Type B pancreatic cell (in vitro differentiated cells): ENCODE measurements around the gene AFAP1L1. TPM values are rescaled to one million over a fixed set of nuclear protein-coding genes. Genes with fewer than 3 reads are reported as not detected.

Experiments used
- DNase-seq: peaks from one replicate; pipeline ENCODE4 v3.0.0; 2021; ENCODE audit warnings: mixed read lengths; ENCODE audit not compliant: unreplicated experiment; ENCODE audit errors: extremely low spot score
- H3K27ac Mint-ChIP-seq: 2 replicates; pipeline ENCODE4 v1.8.0; 2021; ENCODE audit warnings: mild to moderate bottlenecking, mixed read lengths
- H3K27me3 Mint-ChIP-seq: 2 replicates; pipeline ENCODE4 v1.8.0; 2021; ENCODE audit warnings: mixed read lengths
- H3K36me3 Mint-ChIP-seq: 2 replicates; pipeline ENCODE4 v1.8.0; 2021; ENCODE audit warnings: mixed read lengths
- H3K4me1 Mint-ChIP-seq: one replicate; pipeline ENCODE4 v1.8.0; 2021; ENCODE audit warnings: mixed read lengths; ENCODE audit not compliant: unreplicated experiment
- H3K4me3 Mint-ChIP-seq: 2 replicates; pipeline ENCODE4 v1.8.0; 2021; ENCODE audit warnings: mild to moderate bottlenecking, mixed read lengths
- H3K9me3 Mint-ChIP-seq: 2 replicates; pipeline ENCODE4 v1.8.0; 2021; ENCODE audit warnings: mixed read lengths
- total RNA-seq: library from RNA; stranded (reverse); gene quantifications from 2 replicates; pipeline ENCODE4 v1.2.1, GENCODE V29; 2021; ENCODE audit warnings: low replicate concordance
- TF ChIP-seq, protein P1 (sequence below): fragments of 200-600 bp; sonication (generic); conservative IDR thresholded peaks from 2 replicates; pipeline ENCODE4 v1.5.0; 2021; ENCODE audit warnings: antibody characterized with exemption, mild to moderate bottlenecking

Gene AFAP1L1
- total RNA-seq, 1 donor from 2014 or later = 6.4 TPM

DNA sequence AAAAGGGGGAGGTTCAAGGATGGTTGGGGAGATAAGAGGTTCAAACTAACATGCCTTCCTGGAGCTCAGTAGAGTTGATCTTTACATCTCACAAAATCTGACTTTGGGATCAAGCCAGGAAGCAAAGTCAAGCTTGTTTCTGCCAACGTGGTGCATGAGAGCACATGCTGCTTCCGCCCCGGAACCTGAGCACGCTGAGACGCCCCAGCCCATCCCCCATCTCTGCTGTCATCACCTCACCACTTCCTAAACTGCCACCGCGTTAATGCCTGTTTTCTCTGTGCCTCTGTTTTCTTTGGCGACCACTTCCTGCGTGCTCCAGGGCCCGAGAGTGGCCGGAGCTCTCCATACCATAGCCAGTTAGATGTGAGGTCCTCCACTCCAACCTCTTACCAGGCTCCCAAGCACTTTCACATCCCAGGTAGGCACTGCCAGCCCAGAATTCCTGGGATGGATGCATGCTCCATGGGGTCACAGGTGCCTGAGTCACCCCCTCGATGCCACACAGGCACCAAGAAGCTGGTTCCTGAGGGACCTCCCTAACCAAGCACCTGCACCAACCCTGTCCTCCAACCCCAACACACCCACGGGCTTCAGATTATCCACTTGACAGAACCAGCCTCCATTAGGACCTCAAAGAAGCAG lies 31.2 kb upstream of the AFAP1L1 start:
- Mint-ChIP-seq H3K9me3 (no peaks in the 10 kb centered on the region), H3K4me1 (no peaks in the 10 kb centered on the region), H3K27ac (no peak overlapping the region), H3K27me3 (peaks cover 73% of the 10 kb centered on the region), H3K4me3 (no peak overlapping the region), H3K36me3 (no peaks in the 10 kb centered on the region)
- no peak for DNase-seq
- TF ChIP-seq, protein P1, sequence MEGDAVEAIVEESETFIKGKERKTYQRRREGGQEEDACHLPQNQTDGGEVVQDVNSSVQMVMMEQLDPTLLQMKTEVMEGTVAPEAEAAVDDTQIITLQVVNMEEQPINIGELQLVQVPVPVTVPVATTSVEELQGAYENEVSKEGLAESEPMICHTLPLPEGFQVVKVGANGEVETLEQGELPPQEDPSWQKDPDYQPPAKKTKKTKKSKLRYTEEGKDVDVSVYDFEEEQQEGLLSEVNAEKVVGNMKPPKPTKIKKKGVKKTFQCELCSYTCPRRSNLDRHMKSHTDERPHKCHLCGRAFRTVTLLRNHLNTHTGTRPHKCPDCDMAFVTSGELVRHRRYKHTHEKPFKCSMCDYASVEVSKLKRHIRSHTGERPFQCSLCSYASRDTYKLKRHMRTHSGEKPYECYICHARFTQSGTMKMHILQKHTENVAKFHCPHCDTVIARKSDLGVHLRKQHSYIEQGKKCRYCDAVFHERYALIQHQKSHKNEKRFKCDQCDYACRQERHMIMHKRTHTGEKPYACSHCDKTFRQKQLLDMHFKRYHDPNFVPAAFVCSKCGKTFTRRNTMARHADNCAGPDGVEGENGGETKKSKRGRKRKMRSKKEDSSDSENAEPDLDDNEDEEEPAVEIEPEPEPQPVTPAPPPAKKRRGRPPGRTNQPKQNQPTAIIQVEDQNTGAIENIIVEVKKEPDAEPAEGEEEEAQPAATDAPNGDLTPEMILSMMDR = no peak

DNA sequence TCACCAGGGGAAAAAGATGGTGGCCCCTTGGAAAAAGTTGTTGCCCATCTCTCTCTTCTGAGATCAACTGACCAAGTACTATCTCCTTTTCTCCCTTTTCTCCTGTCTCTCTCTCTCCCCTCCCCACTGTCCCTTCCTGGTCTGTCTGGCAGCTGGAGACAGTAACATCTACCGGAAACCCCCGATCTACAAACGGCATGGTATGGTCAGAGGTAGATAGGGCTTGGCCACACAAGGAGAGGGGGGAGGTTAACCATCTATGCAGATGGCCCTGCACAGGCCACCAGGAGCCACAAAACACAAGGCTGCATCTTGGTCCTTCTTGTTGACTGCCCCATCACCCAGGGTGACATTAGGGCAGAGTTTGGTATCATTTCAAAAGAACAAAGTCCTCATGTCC lies 29.3 kb upstream of the AFAP1L1 start:
- H3K9me3 Mint-ChIP-seq = no peaks in the 10 kb centered on the region
- TF ChIP-seq, protein P1 = no peak
- DNase-seq = no peak
- H3K27ac Mint-ChIP-seq = no peak overlapping the region
- H3K27me3 Mint-ChIP-seq = peaks cover 72% of the 10 kb centered on the region
- H3K4me1 Mint-ChIP-seq = no peaks in the 10 kb centered on the region
- no peak overlapping the region for H3K4me3 Mint-ChIP-seq
- no peaks in the 10 kb centered on the region for H3K36me3 Mint-ChIP-seq

DNA sequence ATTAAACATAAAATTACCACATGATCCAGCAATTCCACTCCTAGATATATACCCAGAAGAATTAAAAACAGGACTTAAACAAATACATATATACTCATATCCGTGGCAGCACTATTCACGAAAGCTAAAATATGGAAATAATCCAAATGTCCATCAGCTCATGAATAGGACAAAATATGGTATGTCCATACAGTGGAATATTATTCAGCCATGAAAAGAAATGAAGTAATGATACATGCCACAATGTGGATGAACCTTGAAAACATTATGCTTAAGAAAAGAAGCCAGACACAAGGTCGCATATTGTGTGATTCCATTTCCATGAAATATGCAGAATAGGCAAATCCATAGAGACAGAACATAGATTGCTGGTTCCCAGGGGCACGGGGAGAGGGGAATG lies 24.8 kb upstream of the AFAP1L1 start:
- H3K36me3 Mint-ChIP-seq = no peaks in the 10 kb centered on the region
- H3K27me3 Mint-ChIP-seq = peaks cover 71% of the 10 kb centered on the region
- no peaks in the 10 kb centered on the region for H3K4me1 Mint-ChIP-seq
- H3K27ac Mint-ChIP-seq = no peak overlapping the region
- no peak overlapping the region for H3K4me3 Mint-ChIP-seq
- TF ChIP-seq, protein P1 = no peak
- no peaks in the 10 kb centered on the region for H3K9me3 Mint-ChIP-seq
- DNase-seq = no peak

DNA sequence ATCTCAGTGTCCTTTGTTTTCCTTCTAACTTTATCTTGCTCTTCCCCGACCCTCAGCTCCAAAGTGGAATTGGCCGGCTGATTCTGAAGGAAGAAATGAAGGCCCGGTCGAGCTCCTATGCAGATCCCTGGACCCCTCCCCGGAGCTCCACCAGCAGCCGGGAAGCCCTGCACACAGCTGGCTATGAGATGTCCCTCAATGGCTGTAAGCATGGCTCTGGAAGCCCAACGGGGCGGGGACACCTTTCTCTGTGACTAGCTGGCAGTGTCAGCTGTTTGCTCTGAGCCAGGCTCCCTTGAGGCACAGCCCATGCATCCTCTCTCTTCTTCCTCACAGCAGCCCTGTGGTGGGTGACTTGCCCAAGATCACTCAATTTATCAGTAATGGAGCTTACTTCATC lies 23.9 kb upstream of the AFAP1L1 start:
- Mint-ChIP-seq H3K27ac (no peak overlapping the region), H3K9me3 (no peaks in the 10 kb centered on the region), H3K4me3 (no peak overlapping the region), H3K36me3 (no peaks in the 10 kb centered on the region), H3K4me1 (no peaks in the 10 kb centered on the region), H3K27me3 (peaks cover 72% of the 10 kb centered on the region)
- no peak for DNase-seq
- TF ChIP-seq, protein P1 = no peak

DNA sequence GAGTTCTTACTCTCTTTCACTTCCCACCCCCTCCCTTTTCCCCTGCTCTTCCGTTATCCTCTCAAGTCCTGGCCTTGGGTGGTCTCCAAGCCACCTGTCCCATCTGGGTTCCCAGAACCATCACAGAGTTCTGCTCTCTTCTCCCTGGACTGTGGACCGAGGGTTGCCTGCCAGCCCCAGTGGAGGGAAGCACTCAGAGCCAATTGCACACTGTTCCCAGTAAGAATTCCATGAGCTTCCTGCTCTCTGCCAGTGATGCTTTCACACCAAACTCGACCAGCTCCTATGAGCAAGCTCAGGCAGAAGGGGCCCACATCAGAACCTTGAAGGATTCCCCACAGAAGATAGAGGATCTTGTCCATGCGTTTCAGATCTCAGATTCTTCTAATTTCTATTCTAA lies 20.1 kb upstream of the AFAP1L1 start:
- H3K4me3 Mint-ChIP-seq = no peak overlapping the region
- H3K9me3 Mint-ChIP-seq = no peaks in the 10 kb centered on the region
- H3K4me1 Mint-ChIP-seq = no peaks in the 10 kb centered on the region
- DNase-seq = no peak
- TF ChIP-seq, protein P1 = no peak
- H3K27ac Mint-ChIP-seq = no peak overlapping the region
- no peaks in the 10 kb centered on the region for H3K36me3 Mint-ChIP-seq
- H3K27me3 Mint-ChIP-seq = peaks cover 68% of the 10 kb centered on the region

DNA sequence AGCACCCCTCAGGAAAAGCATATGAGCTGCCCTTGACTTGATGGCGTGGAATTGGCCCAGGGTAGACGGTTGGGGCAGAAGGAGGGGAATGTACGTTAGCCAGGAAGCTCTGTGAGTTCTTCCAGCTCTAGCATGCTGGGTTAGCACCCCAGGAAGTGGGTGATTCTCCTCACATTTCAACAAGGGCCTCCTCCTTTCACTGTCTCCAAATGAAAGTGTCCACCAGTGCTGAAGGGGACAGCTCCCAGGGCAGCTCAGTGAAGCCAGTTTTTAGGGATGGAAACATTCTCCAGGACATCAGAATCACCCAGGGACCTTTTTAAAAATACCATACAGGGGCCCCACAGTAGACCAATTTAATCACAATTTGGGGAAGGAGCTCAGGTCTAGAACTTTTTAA lies 17.2 kb upstream of the AFAP1L1 start:
- Mint-ChIP-seq H3K36me3 (no peaks in the 10 kb centered on the region), H3K4me3 (no peak overlapping the region)

More for the DNA sequence above, 17.2 kb upstream of the AFAP1L1 start:
- Mint-ChIP-seq H3K9me3 (no peaks in the 10 kb centered on the region), H3K27me3 (peaks cover 65% of the 10 kb centered on the region), H3K27ac (no peak overlapping the region), H3K4me1 (no peaks in the 10 kb centered on the region)
- no peak for DNase-seq
- TF ChIP-seq, protein P1 = no peak
